HG02852 (cell line): Measurements from ENCODE around the gene ERMAP.
"Not testable (repeated sequence)": the region's sequence is repeated elsewhere in the genome, so short reads cannot be mapped to it uniquely, and the experiment has no call there.

Source experiments
- ATAC-seq: cut with Tn5 transposase; IDR thresholded peaks from one replicate; pipeline ENCODE4 v1.9.1; 2021; ENCODE audit warnings: mild to moderate bottlenecking, moderate library complexity; ENCODE audit not compliant: unreplicated experiment

Gene ERMAP

GRCh38 chr1:42869254-42869653, 52.3 kb downstream of the ERMAP start:
- ATAC-seq: not testable (repeated sequence)

- ATAC-seq: not testable (repeated sequence)
These were observed 52.8 kb downstream of the ERMAP start for GRCh38 chr1:42869751-42870150.

GRCh38 chr1:42873108-42873507, 56.2 kb downstream of the ERMAP start:
- not testable (repeated sequence) for ATAC-seq

GRCh38 chr1:42873670-42874069, 56.7 kb downstream of the ERMAP start:
- ATAC-seq: no peak

- ATAC-seq: no peak
These were observed 59.1 kb downstream of the ERMAP start for GRCh38 chr1:42876009-42876408.

- ATAC-seq: no peak
These were observed 60.5 kb downstream of the ERMAP start for GRCh38 chr1:42877380-42877779.

- no peak for ATAC-seq
These were observed 63.5 kb downstream of the ERMAP start for GRCh38 chr1:42880384-42880783.

GRCh38 chr1:42886046-42886739, 69.3 kb downstream of the ERMAP start:
- ATAC-seq: no peak

- ATAC-seq: no peak
These were observed 69.9 kb downstream of the ERMAP start for GRCh38 chr1:42886800-42887199.

- ATAC-seq: no peak
These were observed 70.4 kb downstream of the ERMAP start for GRCh38 chr1:42887366-42887765.

- ATAC-seq: no peak
These were observed 71.2 kb downstream of the ERMAP start for GRCh38 chr1:42888013-42888633.

- no peak for ATAC-seq
These were observed 72.3 kb downstream of the ERMAP start for GRCh38 chr1:42889264-42889663.

GRCh38 chr1:42891465-42892138, 74.7 kb downstream of the ERMAP start:
- no peak for ATAC-seq
